WTC11 (cell line): Measurements from ENCODE around the gene PZP.

ENCODE experiments used
- CBFB ChIP-seq: sonication (generic); formaldehyde crosslinking; IDR thresholded peaks from 2 replicates; pipeline ENCODE4 v1.8.1; 2022; ENCODE audit warnings: mild to moderate bottlenecking, low read depth, missing genetic modification reagents
- CTCF ChIP-seq: fragments of 200-600 bp; IDR thresholded peaks from 2 replicates; pipeline ENCODE4 v1.8.0; 2022; ENCODE audit warnings: antibody characterized with exemption
- E2F1 ChIP-seq: sonication (generic); formaldehyde crosslinking; IDR thresholded peaks from 2 replicates; pipeline ENCODE4 v1.8.0; 2022; ENCODE audit warnings: mild to moderate bottlenecking, missing genetic modification reagents
- ELF4 ChIP-seq: sonication (generic); formaldehyde crosslinking; IDR thresholded peaks from 2 replicates; pipeline ENCODE4 v1.8.1; 2022; ENCODE audit warnings: low read depth, mild to moderate bottlenecking, moderate library complexity, missing genetic modification reagents
- ESRRA ChIP-seq: sonication (generic); formaldehyde crosslinking; IDR thresholded peaks from 2 replicates; pipeline ENCODE4 v1.8.1; 2022; ENCODE audit warnings: mild to moderate bottlenecking, missing genetic modification reagents, borderline replicate concordance
- FOXJ3 ChIP-seq: sonication (generic); formaldehyde crosslinking; IDR thresholded peaks from 2 replicates; pipeline ENCODE4 v1.9.0; 2021; ENCODE audit warnings: missing genetic modification reagents, mild to moderate bottlenecking, borderline replicate concordance
- FOXP4 ChIP-seq: sonication (generic); formaldehyde crosslinking; IDR thresholded peaks from 2 replicates; pipeline ENCODE4 v1.8.0; 2022; ENCODE audit warnings: mild to moderate bottlenecking, missing genetic modification reagents
- RELA ChIP-seq: sonication (generic); formaldehyde crosslinking; IDR thresholded peaks from 2 replicates; pipeline ENCODE4 v1.8.1; 2022; ENCODE audit warnings: missing genetic modification reagents, mild to moderate bottlenecking, borderline replicate concordance
- RORB ChIP-seq: fragments of 250-450 bp; sonication (Bioruptor Pico); IDR thresholded peaks from 2 replicates; pipeline ENCODE4 v1.9.0; 2021; ENCODE audit warnings: mild to moderate bottlenecking
- SP1 ChIP-seq: sonication (generic); formaldehyde crosslinking; conservative IDR thresholded peaks from 2 replicates; pipeline ENCODE4 v1.8.1; 2022; ENCODE audit warnings: missing genetic modification reagents
- TEAD4 ChIP-seq: sonication (generic); formaldehyde crosslinking; IDR thresholded peaks from 2 replicates; pipeline ENCODE4 v1.8.0; 2022; ENCODE audit warnings: mild to moderate bottlenecking, missing genetic modification reagents
- USF1 ChIP-seq: sonication (generic); formaldehyde crosslinking; IDR thresholded peaks from 2 replicates; pipeline ENCODE4 v1.8.0; 2022; ENCODE audit warnings: mild to moderate bottlenecking, missing genetic modification reagents
- USF2 ChIP-seq: sonication (generic); formaldehyde crosslinking; IDR thresholded peaks from 2 replicates; pipeline ENCODE4 v1.8.1; 2023; ENCODE audit warnings: mild to moderate bottlenecking, missing genetic modification reagents, moderate library complexity
- ZBTB43 ChIP-seq: sonication (generic); formaldehyde crosslinking; IDR thresholded peaks from 2 replicates; pipeline ENCODE4 v1.8.1; 2023; ENCODE audit warnings: mild to moderate bottlenecking, missing genetic modification reagents

GRCh38 chr12:9135903-9136310 is 72.3 kb downstream of the PZP start:
- TF ChIP-seq FOXJ3 (CRISPR knock-in tag) (no peak), CTCF (no peak), USF1 (no peak), TEAD4 (no peak), RORB (CRISPR knock-in tag) (no peak), ZBTB43 (CRISPR knock-in tag) (no peak), E2F1 (CRISPR knock-in tag) (no peak), FOXP4 (CRISPR knock-in tag) (no peak), RELA (CRISPR knock-in tag) (no peak), CBFB (CRISPR knock-in tag) (no peak), ESRRA (CRISPR knock-in tag) (no peak), USF2 (CRISPR knock-in tag) (no peak), ELF4 (no peak), SP1 (CRISPR knock-in tag) (no peak)
